Upper lobe of left lung (tissue), 4 donors: ENCODE results near the gene LYPD6.

Source experiments
- CTCF ChIP-seq, 6 experiments: fragments of 450-650 bp in 4 of 6; fragments of 200-600 bp in 2 of 6; sonication (generic) in 2 of 6; IDR thresholded peaks; one replicate each; pipeline ENCODE4 v1.5.1; 2016 to 2019; ENCODE audit warnings: antibody characterized with exemption in 6 of 6
- POLR2A ChIP-seq, 4 donors: fragments of 450-650 bp; IDR thresholded peaks; one replicate each; pipeline ENCODE4 v1.5.1; 2016 to 2017; ENCODE audit warnings: antibody characterized with exemption in 4 of 4, mild to moderate bottlenecking in 2 of 4

DNA sequence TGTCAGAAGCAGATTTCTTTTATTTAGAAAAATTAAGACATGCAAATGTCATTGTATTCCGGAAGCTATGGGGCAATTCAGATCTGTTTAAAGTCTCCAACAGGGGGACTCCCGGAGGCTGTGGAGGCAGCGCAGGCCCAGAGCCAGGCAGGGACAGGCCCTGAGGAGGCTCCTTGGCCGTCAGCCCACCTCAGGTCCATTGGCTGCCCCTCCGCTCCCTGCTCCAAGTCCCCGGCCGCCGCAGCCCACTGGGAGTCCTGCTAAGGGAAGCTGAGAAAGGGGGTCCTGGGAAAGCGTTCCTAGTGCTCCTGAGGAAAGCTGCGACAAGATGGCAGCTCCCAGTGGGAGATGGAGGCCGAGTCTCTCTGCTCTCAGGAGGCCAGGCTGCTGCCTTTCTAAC is 20.0 kb upstream of the LYPD6 start:
- TF ChIP-seq POLR2A (IDR thresholded peaks at IDR 0.05) = no peak
- TF ChIP-seq CTCF (IDR thresholded peaks at IDR 0.05) = no peak
